ENCODE measurements around the gene DOK3. TPM values are rescaled to one million over a fixed set of nuclear protein-coding genes. Genes with fewer than 3 reads are reported as not detected.
A peak's percentile ranks its signal among the peaks of the same experiment; 100 is the strongest.

DOK3 gene, protein sequence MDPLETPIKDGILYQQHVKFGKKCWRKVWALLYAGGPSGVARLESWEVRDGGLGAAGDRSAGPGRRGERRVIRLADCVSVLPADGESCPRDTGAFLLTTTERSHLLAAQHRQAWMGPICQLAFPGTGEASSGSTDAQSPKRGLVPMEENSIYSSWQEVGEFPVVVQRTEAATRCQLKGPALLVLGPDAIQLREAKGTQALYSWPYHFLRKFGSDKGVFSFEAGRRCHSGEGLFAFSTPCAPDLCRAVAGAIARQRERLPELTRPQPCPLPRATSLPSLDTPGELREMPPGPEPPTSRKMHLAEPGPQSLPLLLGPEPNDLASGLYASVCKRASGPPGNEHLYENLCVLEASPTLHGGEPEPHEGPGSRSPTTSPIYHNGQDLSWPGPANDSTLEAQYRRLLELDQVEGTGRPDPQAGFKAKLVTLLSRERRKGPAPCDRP
- 1 to 10 TPM in 7 of 8 experiments, under 1 TPM in 1; 0.92 to 4.9 (median 2.4) TPM for total RNA-seq

DNA sequence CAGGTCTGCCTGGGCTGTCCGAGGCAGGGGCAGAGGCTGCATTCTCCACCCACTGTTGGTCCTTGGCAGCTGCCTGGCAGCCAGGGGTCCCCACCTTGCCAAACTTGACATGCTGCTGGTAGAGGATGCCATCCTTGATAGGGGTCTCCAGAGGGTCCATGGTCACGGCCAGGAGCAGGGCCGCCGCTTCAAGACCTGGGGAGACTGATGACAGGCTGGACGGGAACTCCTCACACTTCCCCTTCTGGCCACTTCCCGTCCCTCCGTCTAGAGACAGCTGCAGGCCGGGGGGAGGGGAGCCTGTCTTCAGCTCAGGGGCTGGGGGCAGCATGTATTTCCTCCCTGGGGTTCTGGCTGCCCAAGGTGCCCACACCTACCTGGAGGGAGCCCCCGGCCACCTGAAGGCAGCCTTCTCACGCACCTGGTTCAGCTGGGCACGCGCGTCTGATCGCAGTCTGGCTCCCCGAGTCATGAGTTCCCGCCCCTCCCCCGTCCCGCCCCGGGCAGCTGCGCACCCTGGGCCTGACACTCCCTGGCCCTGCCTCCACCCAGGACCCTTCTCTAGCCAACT lies at the start of gene DOK3:
Gene DOK3, minus strand, starts transcription at position 446 of the 571 bp plus-strand sequence. Its CDS starts 286 bp downstream, at position 160.
- WGBS, 10 experiments: 50 to 60% methylated on average over 1 of the region's 20 CpGs; no CpG with 5 or more reads in 8 of the 10 experiments
- in situ Hi-C loops (cut with MboI; ENCODE audit: low pct_unique_long_range_greater_than_20kb in 2 of 9, low sequenced_read_pairs in 9 of 9, unreplicated experiment in 9 of 9): loop anchor here in 1 of 9 experiments (25.0 kb wide), 1 partner anchor 122 kb away; the partner anchor contains the start of gene SLC34A1
- H3K4me3 ChIP-seq: no peak within 1 kb of the TSS
- ATAC-seq (replicated peaks in 6 of 8): peak in 5 of 8 experiments; percentile 15 to 45 (median 32)
- H3K27ac ChIP-seq: peak within 1 kb of the TSS; percentile 18 to 51
- H3K4me1 ChIP-seq (replicated peaks in 1 of 2): peaks cover 14% of the 10 kb centered on the region in 2 donors

DNA sequence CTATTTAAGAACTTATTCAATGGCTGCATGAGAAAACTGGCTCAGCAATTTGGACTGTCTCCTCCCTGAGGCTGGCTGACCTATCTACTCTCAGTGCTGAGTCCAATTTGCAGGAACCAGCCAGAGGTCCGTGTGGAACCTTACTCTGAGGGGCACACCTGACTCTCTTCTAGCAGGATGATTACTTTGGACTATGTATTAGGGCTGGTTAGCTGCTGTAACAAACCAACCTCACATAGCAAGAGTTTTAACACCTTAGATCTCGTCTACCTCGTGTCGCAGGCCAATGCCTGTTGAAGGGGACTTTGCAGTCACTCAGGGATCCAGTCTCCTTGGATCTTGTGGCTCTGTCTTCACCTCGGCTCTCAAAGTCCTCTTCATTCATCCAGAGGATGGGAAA lies 48.2 kb upstream of the DOK3 start:
- 40 to 92% (median 86%) methylated on average over 1 to 5 of the region's 5 CpGs; no CpG with 5 or more reads in 3 of the 10 experiments for WGBS, 10 experiments
- Histone ChIP-seq H3K4me1 (replicated peaks in 1 of 2) (peaks cover 1 to 15% of the 10 kb centered on the region in 2 donors), H3K4me3 (no peak overlapping the region), H3K27ac (no peak overlapping the region)
- no peak for ATAC-seq (replicated peaks in 6 of 8)
- in situ Hi-C loops (cut with MboI; ENCODE audit: low pct_unique_long_range_greater_than_20kb in 2 of 9, low sequenced_read_pairs in 9 of 9, unreplicated experiment in 9 of 9): no loop called here

DNA sequence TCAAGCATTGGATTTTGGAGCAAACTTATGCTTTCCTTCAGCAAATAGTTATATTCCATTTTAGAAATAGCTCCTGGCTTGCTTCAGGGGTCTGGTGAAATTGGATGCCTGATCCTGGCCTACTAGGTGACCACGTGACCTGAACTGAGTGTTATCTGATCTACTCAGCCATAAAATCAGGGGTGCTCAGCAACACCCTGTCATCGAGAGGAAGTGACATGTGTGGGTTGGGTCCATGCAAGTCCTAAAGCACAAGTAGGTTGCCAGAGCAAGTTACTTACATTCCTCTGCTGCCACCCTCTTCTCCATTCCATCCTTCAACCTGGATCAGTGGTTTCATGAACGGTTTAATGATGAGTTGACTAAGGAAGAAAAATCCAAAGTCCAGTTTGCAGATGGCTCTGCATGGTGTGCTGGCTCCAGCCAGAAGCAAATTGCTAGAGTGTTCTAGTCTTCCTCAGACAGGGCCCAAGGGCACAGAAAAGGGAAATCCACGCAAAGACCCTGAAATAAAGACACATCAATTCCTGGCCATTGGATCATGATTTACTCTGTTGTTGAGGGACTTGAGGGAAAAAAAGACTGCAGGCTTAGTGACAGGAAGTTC lies 47.5 kb upstream of the DOK3 start:
- Histone ChIP-seq H3K4me1 (replicated peaks in 1 of 2) (peaks cover 8 to 21% of the 10 kb centered on the region in 2 donors), H3K4me3 (no peak overlapping the region), H3K27ac (no peak overlapping the region)
- 4 to 89% (median 64%) methylated on average over 2 to 4 of the region's 4 CpGs for whole genome bisulfite sequencing, 10 experiments
- peak in 1 of 8 experiments; percentile 7 for ATAC-seq (replicated peaks in 6 of 8)
- in situ Hi-C loops (cut with MboI; ENCODE audit: low pct_unique_long_range_greater_than_20kb in 2 of 9, low sequenced_read_pairs in 9 of 9, unreplicated experiment in 9 of 9): no loop called here

DNA sequence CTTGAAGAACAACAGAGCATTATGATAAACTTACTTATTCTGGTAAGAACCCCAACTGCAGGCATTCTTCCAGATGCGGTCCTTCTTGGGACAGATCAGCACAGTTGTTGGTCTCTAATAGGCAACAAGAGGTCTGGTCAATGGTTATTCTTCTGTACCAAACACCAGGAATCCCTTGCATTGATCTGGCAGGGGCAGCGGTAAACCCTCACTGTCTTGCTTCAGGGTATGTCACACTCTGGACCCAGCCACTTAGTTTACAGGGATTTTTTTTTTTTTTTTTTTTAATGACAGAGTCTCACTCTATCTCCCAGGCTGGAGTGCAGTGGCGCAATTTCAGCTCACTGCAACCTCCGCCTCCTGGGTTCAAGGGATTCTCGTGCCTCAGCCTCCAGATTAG lies 46.0 kb upstream of the DOK3 start:
- Histone ChIP-seq H3K27ac (no peak overlapping the region), H3K4me3 (no peak overlapping the region), H3K4me1 (replicated peaks in 1 of 2) (peaks cover 9 to 22% of the 10 kb centered on the region in 2 donors)
- no peak for ATAC-seq (replicated peaks in 6 of 8)
- 88 to 100% (median 100%) methylated on average over 1 to 4 of the region's 5 CpGs; no CpG with 5 or more reads in 1 of the 10 experiments for WGBS, 10 experiments
- in situ Hi-C loops (cut with MboI; ENCODE audit: low pct_unique_long_range_greater_than_20kb in 2 of 9, low sequenced_read_pairs in 9 of 9, unreplicated experiment in 9 of 9): no loop called here

DNA sequence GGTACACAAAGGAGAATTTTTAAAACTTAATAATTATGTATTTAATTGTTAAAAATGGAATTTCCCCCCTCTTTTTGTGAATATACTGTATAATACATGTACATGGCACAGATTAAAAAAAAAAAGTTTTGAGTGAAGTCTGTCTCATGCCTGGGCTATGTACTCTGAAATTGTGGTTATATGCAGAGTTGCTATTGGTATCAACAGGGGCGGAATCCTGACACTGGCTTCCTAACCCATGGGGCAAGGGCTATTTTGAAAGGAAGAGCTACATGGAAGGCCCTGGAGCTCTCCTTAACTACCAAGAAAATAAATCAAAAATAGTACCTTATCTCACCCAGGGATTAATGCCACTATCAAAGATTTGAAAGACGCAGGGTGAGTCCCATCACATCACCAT lies 45.6 kb upstream of the DOK3 start:
- peaks cover 9 to 22% of the 10 kb centered on the region in 2 donors for H3K4me1 ChIP-seq (replicated peaks in 1 of 2)
- H3K4me3 ChIP-seq: no peak overlapping the region
- 67 to 100% (median 94%) methylated on average over 1 to 2 of the region's 2 CpGs; no CpG with 5 or more reads in 3 of the 10 experiments for WGBS, 10 experiments
- no peak for ATAC-seq (replicated peaks in 6 of 8)
- in situ Hi-C loops (cut with MboI; ENCODE audit: low pct_unique_long_range_greater_than_20kb in 2 of 9, low sequenced_read_pairs in 9 of 9, unreplicated experiment in 9 of 9): no loop called here
- H3K27ac ChIP-seq: no peak overlapping the region

DNA sequence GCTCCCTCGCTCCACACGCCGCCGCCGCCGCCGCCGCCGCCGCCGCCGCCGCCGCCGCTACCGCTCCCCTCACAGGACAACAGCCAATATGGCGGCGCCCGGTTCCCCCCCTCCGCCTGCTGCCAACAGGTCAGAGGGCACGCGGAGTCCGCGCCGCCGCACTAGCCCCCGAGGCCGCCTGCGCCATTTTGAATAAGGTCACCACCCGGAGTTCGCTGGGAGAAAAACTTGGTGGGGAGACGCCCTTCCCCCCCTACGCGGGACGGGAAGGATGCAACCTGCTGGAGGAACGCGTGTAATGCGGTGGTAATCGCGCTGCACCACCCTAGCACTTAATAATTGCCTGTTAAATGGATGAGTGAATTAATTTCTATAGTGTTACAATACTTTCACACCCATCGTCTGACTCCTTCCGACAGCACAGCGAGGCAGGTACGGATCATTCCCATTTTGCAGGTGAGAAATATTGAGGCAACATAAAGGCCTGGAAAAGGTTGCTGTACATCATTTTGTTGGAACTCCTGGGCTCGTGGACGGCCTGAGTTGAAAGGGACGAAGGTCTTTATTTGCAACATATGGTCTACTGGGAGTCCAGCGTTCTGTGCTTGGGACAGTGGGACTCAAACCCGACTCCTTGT lies 45.0 kb upstream of the DOK3 start, which contains the start of gene FAM193B:
Gene FAM193B, minus strand, starts transcription at position 90 of the 638 bp plus-strand sequence. CDS start 105 bp downstream, outside the sequence.
- ATAC-seq (replicated peaks in 6 of 8): peak; percentile 74 to 92 (median 84)
- in situ Hi-C loops (cut with MboI; ENCODE audit: low pct_unique_long_range_greater_than_20kb in 2 of 9, low sequenced_read_pairs in 9 of 9, unreplicated experiment in 9 of 9): no loop called here
- Histone ChIP-seq H3K4me3 (peak within 1 kb of the TSS; percentile 81 to 94 (median 92)), H3K4me1 (replicated peaks in 1 of 2) (peaks cover 9 to 19% of the 10 kb centered on the region in 2 donors), H3K27ac (peak within 1 kb of the TSS; percentile 84 to 93)
- 0 to 76% (median 30%) methylated on average over 1 to 16 of the region's 49 CpGs; no CpG with 5 or more reads in 1 of the 10 experiments for WGBS, 10 experiments

DNA sequence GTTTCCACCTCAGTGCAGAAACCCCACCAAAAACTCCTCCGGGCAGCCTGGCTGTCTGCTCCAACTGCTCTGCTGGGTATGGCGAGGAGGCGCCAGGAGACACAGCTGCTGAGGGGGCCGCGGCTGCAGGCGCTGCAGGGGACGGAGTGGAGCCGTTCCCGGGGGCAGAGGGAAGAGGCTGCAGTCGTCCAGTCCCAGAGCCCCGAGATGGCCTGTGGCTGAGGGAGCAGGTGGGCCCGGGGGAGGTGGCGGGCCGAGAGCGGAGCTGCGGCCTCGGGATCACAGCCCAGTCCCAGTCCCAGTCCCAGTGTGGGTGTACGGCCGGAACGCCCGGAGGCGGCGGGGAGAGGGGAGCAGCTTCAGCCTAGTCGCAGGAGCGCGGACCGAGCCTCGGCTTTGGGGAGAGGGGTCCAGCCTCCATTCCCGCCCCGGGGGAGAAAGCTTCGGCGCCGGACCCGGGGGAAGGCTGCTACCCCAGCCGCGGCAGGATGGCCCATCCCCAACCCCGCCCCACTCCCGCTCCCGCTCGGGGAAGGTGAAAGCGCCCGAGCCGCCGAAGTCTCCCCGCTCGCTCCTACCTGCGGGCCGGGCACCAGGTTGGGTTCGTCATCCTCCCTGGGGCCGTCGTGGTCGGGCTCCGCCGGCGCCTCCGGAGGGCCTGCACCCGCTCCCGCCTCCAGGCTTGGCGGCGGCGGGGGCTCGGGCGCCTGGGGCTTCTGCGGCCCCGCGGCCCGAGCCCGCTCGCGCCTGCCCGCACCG lies 44.2 kb upstream of the DOK3 start:
- in situ Hi-C loops (cut with MboI; ENCODE audit: low pct_unique_long_range_greater_than_20kb in 2 of 9, low sequenced_read_pairs in 9 of 9, unreplicated experiment in 9 of 9): no loop called here
- H3K4me3 ChIP-seq: peak overlapping the region; percentile 81 to 94 (median 92)
- H3K4me1 ChIP-seq (replicated peaks in 1 of 2): peaks cover 9 to 15% of the 10 kb centered on the region in 2 donors
- ATAC-seq (replicated peaks in 6 of 8): peak; percentile 51 to 66 (median 59)
- 0% methylated on average over 12 of the region's 72 CpGs; no CpG with 5 or more reads in 9 of the 10 experiments for WGBS, 10 experiments
- H3K27ac ChIP-seq: peak overlapping the region; percentile 84 to 93

DNA sequence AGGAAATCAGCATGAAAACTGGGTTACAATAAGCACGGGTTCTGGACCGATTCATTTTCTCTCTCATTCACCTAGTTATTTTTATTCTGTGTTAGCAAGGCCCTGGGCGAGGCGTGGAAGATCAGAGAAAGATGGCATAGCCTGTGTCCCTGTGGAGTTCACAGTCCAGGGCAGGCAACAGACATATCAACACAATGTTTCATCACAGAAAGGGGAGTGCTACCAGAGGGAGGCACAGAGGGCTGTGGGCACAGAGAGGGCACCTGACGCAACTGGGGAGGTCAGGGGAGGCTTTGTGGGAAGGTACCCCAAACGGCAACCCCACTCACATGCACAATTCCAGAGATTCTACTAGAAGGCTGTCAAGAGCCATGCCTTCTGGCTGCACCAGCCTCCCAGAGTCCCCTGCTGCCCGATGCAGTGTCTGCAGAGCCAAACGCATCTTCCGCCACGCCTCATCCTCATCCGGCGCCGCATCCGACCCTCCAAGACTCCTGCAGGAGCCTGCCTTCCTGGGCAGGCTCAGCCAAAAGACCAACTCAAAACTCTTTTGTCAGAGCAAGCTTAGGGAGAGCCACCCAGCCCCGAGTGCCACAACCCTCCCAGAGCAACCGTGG lies 43.3 kb upstream of the DOK3 start:
- peak overlapping the region; percentile 81 to 94 (median 92) for H3K4me3 ChIP-seq
- ATAC-seq (replicated peaks in 6 of 8): peak; percentile 3 to 30 (median 14)
- 24 to 81% (median 67%) methylated on average over 2 to 5 of the region's 16 CpGs; no CpG with 5 or more reads in 2 of the 10 experiments for WGBS, 10 experiments
- no peak overlapping the region for H3K27ac ChIP-seq
- in situ Hi-C loops (cut with MboI; ENCODE audit: low pct_unique_long_range_greater_than_20kb in 2 of 9, low sequenced_read_pairs in 9 of 9, unreplicated experiment in 9 of 9): no loop called here
- H3K4me1 ChIP-seq (replicated peaks in 1 of 2): peaks cover 9 to 15% of the 10 kb centered on the region in 2 donors

DNA sequence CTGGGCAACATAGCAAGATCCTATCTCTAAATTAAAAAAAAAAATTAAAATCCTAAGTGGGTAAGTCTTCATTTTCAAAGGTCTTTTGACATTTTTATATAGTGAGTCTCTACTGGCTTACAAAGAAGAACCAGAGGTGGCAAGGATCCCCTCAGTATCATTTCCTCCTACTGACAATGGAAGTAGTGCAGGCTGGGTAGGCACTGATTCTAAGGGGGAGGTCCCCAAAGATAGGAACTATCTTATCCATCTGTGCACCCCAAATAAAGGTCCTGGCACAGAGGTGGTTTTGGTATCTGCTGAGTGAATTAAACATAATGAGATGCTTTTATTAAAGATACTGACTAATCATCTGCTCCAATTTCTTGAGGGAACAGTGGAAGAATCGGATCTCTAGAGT lies 40.5 kb upstream of the DOK3 start:
- in situ Hi-C loops (cut with MboI; ENCODE audit: low pct_unique_long_range_greater_than_20kb in 2 of 9, low sequenced_read_pairs in 9 of 9, unreplicated experiment in 9 of 9): no loop called here
- H3K4me1 ChIP-seq (replicated peaks in 1 of 2): peaks cover 22 to 30% of the 10 kb centered on the region in 2 donors
- no peak for ATAC-seq (replicated peaks in 6 of 8)
- WGBS, 10 experiments: 100% methylated on average over 1 of the region's 1 CpG; no CpG with 5 or more reads in 8 of the 10 experiments
- H3K4me3 ChIP-seq: no peak overlapping the region
- no peak overlapping the region for H3K27ac ChIP-seq

DNA sequence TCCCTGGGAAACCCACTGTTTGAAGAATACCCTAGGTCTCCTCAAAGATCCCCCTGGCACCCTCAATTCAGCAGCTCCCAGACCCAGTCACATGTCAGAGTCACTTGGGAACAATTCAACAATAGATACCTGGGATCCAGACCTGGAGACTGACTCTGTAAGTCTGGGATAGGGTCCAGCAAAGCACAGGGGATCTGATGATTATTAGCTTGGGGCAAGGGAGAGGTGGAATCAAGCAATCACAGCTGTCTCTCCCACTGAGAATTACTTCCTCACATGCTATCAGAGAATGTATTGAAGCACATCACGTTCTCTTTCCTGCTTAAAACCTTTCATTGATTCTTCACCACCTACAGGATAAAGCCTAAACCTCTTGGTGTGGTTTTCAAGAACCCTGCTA lies 38.9 kb upstream of the DOK3 start:
- Histone ChIP-seq H3K4me1 (replicated peaks in 1 of 2) (peaks cover 22 to 25% of the 10 kb centered on the region in 2 donors), H3K27ac (no peak overlapping the region), H3K4me3 (no peak overlapping the region)
- in situ Hi-C loops (cut with MboI; ENCODE audit: low pct_unique_long_range_greater_than_20kb in 2 of 9, low sequenced_read_pairs in 9 of 9, unreplicated experiment in 9 of 9): no loop called here
- 43 to 100% (median 86%) methylated on average over 1 of the region's 1 CpG; no CpG with 5 or more reads in 7 of the 10 experiments for WGBS, 10 experiments
- ATAC-seq (replicated peaks in 6 of 8): no peak

DNA sequence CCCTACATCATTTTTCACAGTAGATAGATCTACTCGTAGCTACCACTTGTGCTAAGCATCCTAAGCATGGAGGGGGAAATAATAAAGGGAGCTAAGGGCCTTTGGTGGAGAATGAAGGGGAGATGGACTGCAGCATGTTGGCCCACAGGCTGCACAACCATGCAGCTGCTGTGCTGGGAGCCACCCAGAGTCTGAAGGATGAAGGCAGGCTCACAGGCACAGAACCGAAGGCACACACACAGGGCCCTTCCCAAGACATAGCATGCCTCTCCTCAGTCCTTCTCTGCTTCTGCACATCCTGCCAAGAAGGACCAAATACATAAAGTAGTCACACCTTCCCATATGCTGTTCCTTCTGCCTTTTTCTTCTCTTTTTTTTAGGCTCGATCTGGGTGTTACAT lies 38.1 kb upstream of the DOK3 start:
- in situ Hi-C loops (cut with MboI; ENCODE audit: low pct_unique_long_range_greater_than_20kb in 2 of 9, low sequenced_read_pairs in 9 of 9, unreplicated experiment in 9 of 9): no loop called here
- H3K27ac ChIP-seq: no peak overlapping the region

More for the DNA sequence above, 38.1 kb upstream of the DOK3 start:
- 43 to 100% (median 94%) methylated on average over 1 to 3 of the region's 3 CpGs; no CpG with 5 or more reads in 1 of the 10 experiments for WGBS, 10 experiments
- Histone ChIP-seq H3K4me1 (replicated peaks in 1 of 2) (peaks cover 20 to 26% of the 10 kb centered on the region in 2 donors), H3K4me3 (no peak overlapping the region)
- peak in 1 of 8 experiments; percentile 4 for ATAC-seq (replicated peaks in 6 of 8)

Measured in motor neuron (in vitro differentiated cells).